HepG2 (cell line): Measurements from ENCODE around the gene HES3.

Experiments
- JDP2 ChIP-seq: sonication (generic); formaldehyde crosslinking; IDR thresholded peaks from 2 replicates; pipeline ENCODE4 v1.8.1; 2022; ENCODE audit warnings: missing genetic modification reagents, borderline replicate concordance
- JUNB ChIP-seq: sonication (generic); formaldehyde crosslinking; IDR thresholded peaks from 2 replicates; pipeline ENCODE4 v1.8.0; 2022; ENCODE audit warnings: missing genetic modification reagents, mild to moderate bottlenecking, borderline replicate concordance
- MXI1 ChIP-seq: IDR thresholded peaks from 3 replicates; pipeline ENCODE4 v1.6.1; 2012; ENCODE audit warnings: low read depth, low read length, inconsistent platforms, borderline replicate concordance
- TF ChIP-seq, protein P1 (sequence below): IDR thresholded peaks from 2 replicates; pipeline ENCODE4 v1.6.1; 2016; ENCODE audit warnings: mild to moderate bottlenecking
- TF ChIP-seq, protein P2 (sequence below): sonication (generic); formaldehyde crosslinking; IDR thresholded peaks from 2 replicates; pipeline ENCODE4 v1.5.0; 2020; ENCODE audit warnings: mild to moderate bottlenecking, missing genetic modification reagents, moderate library complexity

DNA sequence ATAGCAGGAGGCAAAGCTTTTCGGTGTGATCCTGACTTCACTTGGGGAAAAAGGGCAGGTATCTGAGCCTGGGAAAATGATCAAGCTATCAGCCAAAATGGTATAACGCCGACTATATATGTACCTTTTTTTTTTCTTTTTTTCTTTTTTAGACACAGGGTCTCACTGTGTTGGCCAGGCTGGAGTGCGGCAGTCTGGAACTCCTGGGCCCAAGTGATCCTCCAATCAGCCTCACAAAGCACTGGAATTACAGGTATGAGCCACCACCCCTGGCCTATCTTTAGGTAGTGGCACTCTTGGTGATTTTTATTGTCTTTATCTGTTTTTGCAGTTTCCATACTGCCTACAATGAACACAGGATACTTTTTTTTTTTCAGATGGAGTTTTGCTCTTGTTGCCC lies 6.9 kb upstream of the HES3 start:
- TF ChIP-seq JUNB (CRISPR knock-in tag) (no peak), MXI1 (no peak), JDP2 (CRISPR knock-in tag) (no peak)
- TF ChIP-seq, protein P1, sequence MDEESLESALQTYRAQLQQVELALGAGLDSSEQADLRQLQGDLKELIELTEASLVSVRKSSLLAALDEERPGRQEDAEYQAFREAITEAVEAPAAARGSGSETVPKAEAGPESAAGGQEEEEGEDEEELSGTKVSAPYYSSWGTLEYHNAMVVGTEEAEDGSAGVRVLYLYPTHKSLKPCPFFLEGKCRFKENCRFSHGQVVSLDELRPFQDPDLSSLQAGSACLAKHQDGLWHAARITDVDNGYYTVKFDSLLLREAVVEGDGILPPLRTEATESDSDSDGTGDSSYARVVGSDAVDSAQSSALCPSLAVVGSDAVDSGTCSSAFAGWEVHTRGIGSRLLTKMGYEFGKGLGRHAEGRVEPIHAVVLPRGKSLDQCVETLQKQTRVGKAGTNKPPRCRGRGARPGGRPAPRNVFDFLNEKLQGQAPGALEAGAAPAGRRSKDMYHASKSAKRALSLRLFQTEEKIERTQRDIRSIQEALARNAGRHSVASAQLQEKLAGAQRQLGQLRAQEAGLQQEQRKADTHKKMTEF (CRISPR knock-in tag): no peak
- TF ChIP-seq, protein P2, sequence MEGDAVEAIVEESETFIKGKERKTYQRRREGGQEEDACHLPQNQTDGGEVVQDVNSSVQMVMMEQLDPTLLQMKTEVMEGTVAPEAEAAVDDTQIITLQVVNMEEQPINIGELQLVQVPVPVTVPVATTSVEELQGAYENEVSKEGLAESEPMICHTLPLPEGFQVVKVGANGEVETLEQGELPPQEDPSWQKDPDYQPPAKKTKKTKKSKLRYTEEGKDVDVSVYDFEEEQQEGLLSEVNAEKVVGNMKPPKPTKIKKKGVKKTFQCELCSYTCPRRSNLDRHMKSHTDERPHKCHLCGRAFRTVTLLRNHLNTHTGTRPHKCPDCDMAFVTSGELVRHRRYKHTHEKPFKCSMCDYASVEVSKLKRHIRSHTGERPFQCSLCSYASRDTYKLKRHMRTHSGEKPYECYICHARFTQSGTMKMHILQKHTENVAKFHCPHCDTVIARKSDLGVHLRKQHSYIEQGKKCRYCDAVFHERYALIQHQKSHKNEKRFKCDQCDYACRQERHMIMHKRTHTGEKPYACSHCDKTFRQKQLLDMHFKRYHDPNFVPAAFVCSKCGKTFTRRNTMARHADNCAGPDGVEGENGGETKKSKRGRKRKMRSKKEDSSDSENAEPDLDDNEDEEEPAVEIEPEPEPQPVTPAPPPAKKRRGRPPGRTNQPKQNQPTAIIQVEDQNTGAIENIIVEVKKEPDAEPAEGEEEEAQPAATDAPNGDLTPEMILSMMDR (CRISPR knock-in tag): no peak
